HG03066 (cell line): Measurements from ENCODE around the gene CDK17.

Experiments used
- ATAC-seq: cut with Tn5 transposase; IDR thresholded peaks from one replicate; pipeline ENCODE4 v1.9.1; 2021; ENCODE audit warnings: low read depth; ENCODE audit not compliant: unreplicated experiment

The CDK17 gene

GRCh38 chr12:96285158-96285557 lies 115.1 kb downstream of the CDK17 start:
- no peak for ATAC-seq

GRCh38 chr12:96274331-96274730 lies 125.9 kb downstream of the CDK17 start:
- ATAC-seq = no peak

GRCh38 chr12:96271469-96272199 lies 128.6 kb downstream of the CDK17 start:
- no peak for ATAC-seq

GRCh38 chr12:96266238-96266637 lies 134.0 kb downstream of the CDK17 start:
- ATAC-seq = no peak

GRCh38 chr12:96265836-96266235 lies 134.4 kb downstream of the CDK17 start:
- no peak for ATAC-seq

GRCh38 chr12:96265400-96265799 lies 134.8 kb downstream of the CDK17 start:
- no peak for ATAC-seq

GRCh38 chr12:96263449-96263902 lies 136.8 kb downstream of the CDK17 start:
- no peak for ATAC-seq

- ATAC-seq = no peak
These were observed 138.7 kb downstream of the CDK17 start for GRCh38 chr12:96261557-96261956.

GRCh38 chr12:96260644-96261043 lies 139.6 kb downstream of the CDK17 start:
- ATAC-seq = no peak

GRCh38 chr12:96260231-96260630 lies 140.0 kb downstream of the CDK17 start:
- ATAC-seq = no peak

- ATAC-seq = no peak
These were observed 141.9 kb downstream of the CDK17 start for GRCh38 chr12:96258104-96258961.

GRCh38 chr12:96257550-96258103 lies 142.6 kb downstream of the CDK17 start:
- no peak for ATAC-seq

GRCh38 chr12:96256672-96257361 lies 143.4 kb downstream of the CDK17 start:
- ATAC-seq = no peak

- ATAC-seq = no peak
These were observed 145.2 kb downstream of the CDK17 start for GRCh38 chr12:96255077-96255476.

GRCh38 chr12:96250119-96250685 lies 150.0 kb downstream of the CDK17 start:
- ATAC-seq = no peak

GRCh38 chr12:96249196-96250118 lies 150.8 kb downstream of the CDK17 start:
- ATAC-seq = no peak

- no peak for ATAC-seq
These were observed 151.9 kb downstream of the CDK17 start for GRCh38 chr12:96248136-96248931.

GRCh38 chr12:96247563-96247962 lies 152.7 kb downstream of the CDK17 start:
- no peak for ATAC-seq
